Adrenal gland (tissue), 5 donors: ENCODE measurements around the gene PIAS1.

Experiments
- POLR2A ChIP-seq, 2 donors: fragments of 450-650 bp; IDR thresholded peaks; one replicate each; pipeline ENCODE4 v1.6.1; 2017; ENCODE audit warnings: antibody characterized with exemption in 2 of 2, mild to moderate bottlenecking in 2 of 2, moderate library complexity in 1 of 2
- TF ChIP-seq, protein P1 (sequence below), 6 experiments: fragments of 450-650 bp in 4 of 6; fragments of 200-600 bp in 2 of 6; sonication (generic) in 1 of 6; IDR thresholded peaks; 1 replicate in 5 of 6; 2 replicates in 1 of 6; pipeline versions ENCODE4 v1.5.1 to v1.8.0; 2016 to 2021; ENCODE audit warnings: antibody characterized with exemption in 6 of 6, mild to moderate bottlenecking in 2 of 6, moderate library complexity in 1 of 6
- donor health status: DM: no; HTN: no; CAD: no.

- TF ChIP-seq, protein P1, sequence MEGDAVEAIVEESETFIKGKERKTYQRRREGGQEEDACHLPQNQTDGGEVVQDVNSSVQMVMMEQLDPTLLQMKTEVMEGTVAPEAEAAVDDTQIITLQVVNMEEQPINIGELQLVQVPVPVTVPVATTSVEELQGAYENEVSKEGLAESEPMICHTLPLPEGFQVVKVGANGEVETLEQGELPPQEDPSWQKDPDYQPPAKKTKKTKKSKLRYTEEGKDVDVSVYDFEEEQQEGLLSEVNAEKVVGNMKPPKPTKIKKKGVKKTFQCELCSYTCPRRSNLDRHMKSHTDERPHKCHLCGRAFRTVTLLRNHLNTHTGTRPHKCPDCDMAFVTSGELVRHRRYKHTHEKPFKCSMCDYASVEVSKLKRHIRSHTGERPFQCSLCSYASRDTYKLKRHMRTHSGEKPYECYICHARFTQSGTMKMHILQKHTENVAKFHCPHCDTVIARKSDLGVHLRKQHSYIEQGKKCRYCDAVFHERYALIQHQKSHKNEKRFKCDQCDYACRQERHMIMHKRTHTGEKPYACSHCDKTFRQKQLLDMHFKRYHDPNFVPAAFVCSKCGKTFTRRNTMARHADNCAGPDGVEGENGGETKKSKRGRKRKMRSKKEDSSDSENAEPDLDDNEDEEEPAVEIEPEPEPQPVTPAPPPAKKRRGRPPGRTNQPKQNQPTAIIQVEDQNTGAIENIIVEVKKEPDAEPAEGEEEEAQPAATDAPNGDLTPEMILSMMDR (IDR thresholded peaks at IDR 0.05): peak in 3 of 6 experiments; percentile 6 to 20 (median 15)
- no peak for TF ChIP-seq POLR2A (IDR thresholded peaks at IDR 0.05)
Observed at GRCh38 chr15:68126396-68126795, 72.3 kb downstream of the PIAS1 start.
